EL (cell line): ENCODE results near the gene RGN.
A peak's percentile ranks its signal among the peaks of the same experiment; 100 is the strongest.
"Not testable (repeated sequence)": the region's sequence is repeated elsewhere in the genome, so short reads cannot be mapped to it uniquely, and the experiment has no call there.

Experiments used
- DNase-seq: peaks from one replicate; pipeline ENCODE4 v3.0.0-alpha.2; 2016

Gene RGN

DNA sequence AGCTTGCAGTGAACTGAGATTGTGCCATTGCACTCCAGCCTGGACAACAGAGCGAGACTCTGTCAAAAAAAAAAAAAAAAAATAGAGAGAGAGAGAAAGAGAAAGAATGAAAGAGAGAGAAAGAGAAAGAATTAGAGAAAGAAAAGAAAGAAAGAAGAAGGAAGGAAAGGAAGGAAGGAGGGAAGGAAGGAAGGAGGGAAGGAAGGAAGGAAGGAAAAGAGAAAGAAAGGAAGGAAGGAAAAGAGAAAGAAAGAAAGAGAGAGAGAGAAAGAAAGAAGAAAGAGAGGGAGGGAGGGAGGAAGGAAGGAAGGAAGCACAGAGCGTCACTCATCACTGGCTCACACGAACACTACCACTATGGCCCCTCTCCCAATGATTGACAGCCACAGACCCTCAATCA is 46.2 kb downstream of the RGN start:
- not testable (repeated sequence) for DNase-seq

GRCh38 chrX:47129157-47129898 is 51.1 kb downstream of the RGN start:
- DNase-seq: peak; percentile 93

- DNase-seq: no peak
Measured at GRCh38 chrX:47129899-47130358, 51.7 kb downstream of the RGN start.

DNA sequence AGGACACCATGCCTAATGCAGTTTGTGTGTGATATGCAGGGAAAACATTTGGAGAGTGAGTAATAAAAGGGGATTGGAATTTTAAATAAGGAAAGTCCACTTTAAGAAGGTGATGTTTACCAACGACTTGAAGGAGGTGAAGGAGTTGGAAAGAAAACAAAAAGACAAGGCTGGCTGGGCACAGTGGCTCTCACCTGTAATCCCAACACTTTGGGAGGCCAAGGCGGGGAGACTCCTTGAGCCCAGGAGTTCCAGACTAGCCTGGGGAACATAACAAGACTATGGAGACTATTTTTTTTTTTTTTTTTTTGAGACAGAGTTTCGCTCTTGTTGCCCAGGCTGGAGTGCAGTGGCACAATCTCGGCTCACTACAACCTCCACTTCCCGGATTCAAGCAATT is 55.2 kb downstream of the RGN start:
- no peak for DNase-seq

GRCh38 chrX:47135650-47136049 is 57.4 kb downstream of the RGN start:
- peak; percentile 28 for DNase-seq

GRCh38 chrX:47138171-47138570 is 59.9 kb downstream of the RGN start:
- DNase-seq: no peak
